H1 (cell line): ENCODE measurements around the gene OR2A12. TPM values are rescaled to one million over a fixed set of nuclear protein-coding genes. Genes with fewer than 3 reads are reported as not detected.

Experiments
- CTCF ChIA-PET: fragments of 300-600 bp; sonication (Branson Sonifier 250); formaldehyde crosslinking; loops from one replicate; lab custom pipeline; 2021; ENCODE audit not compliant: partially characterized antibody; lab: Charles Lee
- POLR2A ChIA-PET: fragments of 300-600 bp; sonication (Branson Sonifier 250); formaldehyde crosslinking; loops from one replicate; lab custom pipeline; 2021; ENCODE audit warnings: inconsistent platforms; ENCODE audit not compliant: partially characterized antibody; lab: Charles Lee
- DNase-seq, 2 experiments: peaks; one replicate each; pipeline versions ENCODE4 v3.0.0 to v3.0.0-alpha.2; 2010 to 2022; ENCODE audit warnings: low spot score in 2 of 2, low read depth in 1 of 2, mixed read lengths in 1 of 2
- FAIRE-seq: peaks from 2 replicates; lab custom pipeline; 2011; peaks lifted over from hg19 to GRCh38; lab: Jason Lieb, UNC
- H2AFZ ChIP-seq: 2 replicates; pipeline ENCODE4 v1.8.1; 2012; ENCODE audit warnings: low read length, inconsistent platforms
- H2AK5ac ChIP-seq: 2 replicates; pipeline ENCODE4 v1.6.1; 2013; ENCODE audit warnings: low read depth, low read length
- H2BK120ac ChIP-seq: replicated peaks from 2 replicates; pipeline ENCODE3; 2013; ENCODE audit warnings: low read depth, low read length, inconsistent platforms
- H2BK12ac ChIP-seq: 2 replicates; pipeline ENCODE4 v1.6.1; 2013; ENCODE audit warnings: low read depth, low read length
- H2BK15ac ChIP-seq: 2 replicates; pipeline ENCODE4 v1.6.1; 2013; ENCODE audit warnings: low read length
- H2BK20ac ChIP-seq: 2 replicates; pipeline ENCODE4 v1.6.1; 2013; ENCODE audit warnings: low read length
- H2BK5ac ChIP-seq: 2 replicates; pipeline ENCODE4 v1.6.1; 2013; ENCODE audit warnings: low read depth, low read length
- H3K14ac ChIP-seq: 2 replicates; pipeline ENCODE4 v1.6.1; 2013; ENCODE audit warnings: inconsistent platforms; ENCODE audit not compliant: insufficient read length
- H3K18ac ChIP-seq: 2 replicates; pipeline ENCODE4 v1.6.1; 2013; ENCODE audit warnings: low read length; ENCODE audit errors: extremely low read depth
- H3K23ac ChIP-seq: 2 replicates; pipeline ENCODE4 v1.6.1; 2013; ENCODE audit warnings: inconsistent platforms; ENCODE audit not compliant: insufficient read length
- H3K23me2 ChIP-seq: 2 replicates; pipeline ENCODE4 v1.6.1; 2013; ENCODE audit warnings: low read depth, low read length
- H3K27ac ChIP-seq: 2 replicates; pipeline ENCODE4 v1.6.1; 2011; ENCODE audit warnings: low read depth, low read length, inconsistent platforms
- H3K27me3 ChIP-seq, 4 experiments: replicated peaks in 1 of 4; 1 replicate in 1 of 4; 2 replicates in 3 of 4; pipeline versions ENCODE4 v1.6.1 to v1.8.1; 2011 to 2013; ENCODE audit warnings: low read length in 3 of 4, mild to moderate bottlenecking in 3 of 4, inconsistent platforms in 2 of 4, mixed read lengths in 2 of 4, moderate library complexity in 1 of 4; ENCODE audit not compliant: control insufficient read depth in 3 of 4, insufficient read depth in 3 of 4; ENCODE audit errors: extremely low read depth in 1 of 4
- H3K36me3 ChIP-seq, 4 experiments: 2 replicates each; pipeline versions ENCODE4 v1.6.1 to v1.8.1; 2011 to 2013; ENCODE audit warnings: mild to moderate bottlenecking in 4 of 4, low read length in 3 of 4, moderate library complexity in 2 of 4, control low read depth in 1 of 4, inconsistent platforms in 1 of 4; ENCODE audit not compliant: insufficient read depth in 4 of 4, control insufficient read depth in 2 of 4
- H3K4ac ChIP-seq: replicated peaks from 2 replicates; pipeline ENCODE3; 2013; ENCODE audit warnings: low read length, low read depth, mixed read lengths, inconsistent platforms; ENCODE audit not compliant: insufficient read length
- H3K4me1 ChIP-seq, 4 experiments: replicated peaks in 1 of 4; 1 replicate in 1 of 4; 2 replicates in 3 of 4; pipeline versions ENCODE4 v1.6.1 to v1.8.1; 2011 to 2013; ENCODE audit warnings: low read length in 3 of 4, inconsistent platforms in 2 of 4, mixed read lengths in 1 of 4; ENCODE audit not compliant: insufficient read depth in 4 of 4, control insufficient read depth in 3 of 4
- H3K4me2 ChIP-seq, 2 experiments: 2 replicates each; pipeline versions ENCODE4 v1.6.1 to v1.8.1; 2011 to 2013; ENCODE audit warnings: low read depth in 2 of 2, low read length in 2 of 2, control low read depth in 1 of 2, inconsistent platforms in 1 of 2, mild to moderate bottlenecking in 1 of 2; ENCODE audit not compliant: insufficient read depth in 1 of 2
- H3K4me3 ChIP-seq, 4 experiments: fragments of 200-600, 300-600 bp in 1 of 4; sonication (generic), shearing (Covaris generic), sonication (Bioruptor Twin) in 1 of 4; 2 replicates each; pipeline versions ENCODE4 v1.5.1 to v1.8.1; 2011 to 2016; ENCODE audit warnings: low read length in 4 of 4, low read depth in 3 of 4, control low read depth in 2 of 4, inconsistent platforms in 2 of 4, mild to moderate bottlenecking in 2 of 4, mixed read lengths in 1 of 4, moderate library complexity in 1 of 4; ENCODE audit not compliant: insufficient read depth in 2 of 4; ENCODE audit errors: extremely low read depth in 1 of 4
- H3K56ac ChIP-seq: replicated peaks from 2 replicates; pipeline ENCODE3; 2013; ENCODE audit warnings: low read depth, mild to moderate bottlenecking, mixed read lengths, low read length, inconsistent platforms; ENCODE audit not compliant: insufficient read length
- H3K79me1 ChIP-seq: 2 replicates; pipeline ENCODE4 v1.6.1; 2013; ENCODE audit warnings: low read depth, low read length, control low read depth
- H3K79me2 ChIP-seq, 2 experiments: 2 replicates each; pipeline versions ENCODE4 v1.6.1 to v1.8.1; 2012 to 2013; ENCODE audit warnings: low read length in 2 of 2, mild to moderate bottlenecking in 2 of 2, inconsistent platforms in 1 of 2; ENCODE audit not compliant: insufficient read depth in 2 of 2, control insufficient read depth in 1 of 2
- H3K9ac ChIP-seq, 4 experiments: replicated peaks in 1 of 4; 1 replicate in 1 of 4; 2 replicates in 3 of 4; pipeline versions ENCODE4 v1.6.1 to v1.8.1; 2011 to 2013; ENCODE audit warnings: low read depth in 3 of 4, low read length in 3 of 4, control low read depth in 2 of 4, mild to moderate bottlenecking in 2 of 4, moderate library complexity in 2 of 4, inconsistent platforms in 1 of 4; ENCODE audit errors: extremely low read depth in 1 of 4
- H3K9me3 ChIP-seq, 2 experiments: 2 replicates each; pipeline versions ENCODE4 v1.6.1 to v1.8.1; 2012 to 2013; ENCODE audit warnings: mild to moderate bottlenecking in 2 of 2, moderate library complexity in 2 of 2, control low read depth in 1 of 2, inconsistent platforms in 1 of 2, low read depth in 1 of 2, low read length in 1 of 2, mixed read lengths in 1 of 2; ENCODE audit not compliant: insufficient read depth in 2 of 2
- H4K20me1 ChIP-seq, 2 experiments: replicated peaks in 1 of 2; 2 replicates each; pipeline versions ENCODE3 to v1.8.1; 2011 to 2013; ENCODE audit warnings: inconsistent platforms in 2 of 2, low read length in 2 of 2, mild to moderate bottlenecking in 1 of 2; ENCODE audit not compliant: insufficient read depth in 2 of 2, control insufficient read depth in 1 of 2
- H4K5ac ChIP-seq: 2 replicates; pipeline ENCODE4 v1.6.1; 2013; ENCODE audit warnings: low read length, low read depth, mixed read lengths, inconsistent platforms; ENCODE audit not compliant: insufficient read length
- H4K8ac ChIP-seq: 2 replicates; pipeline ENCODE4 v1.8.0; 2013; ENCODE audit warnings: mild to moderate bottlenecking, moderate library complexity, low read length, inconsistent platforms; ENCODE audit not compliant: insufficient read depth; ENCODE audit errors: extremely low read depth
- H4K91ac ChIP-seq: replicated peaks from 2 replicates; pipeline ENCODE3; 2013; ENCODE audit warnings: low read length, mixed read lengths, inconsistent platforms; ENCODE audit not compliant: insufficient read length
- CTCF ChIP-seq, 3 experiments: IDR thresholded peaks; 1 replicate in 2 of 3; 2 replicates in 1 of 3; pipeline versions ENCODE4 v1.5.1 to v1.6.1; 2011; ENCODE audit warnings: low read length in 3 of 3, mild to moderate bottlenecking in 3 of 3, inconsistent platforms in 2 of 3, low read depth in 1 of 3, moderate library complexity in 1 of 3; ENCODE audit not compliant: insufficient read depth in 1 of 3; ENCODE audit errors: control extremely low read depth in 1 of 3
- RAD21 ChIP-seq, 2 experiments: IDR thresholded peaks in 1 of 2; conservative IDR thresholded peaks in 1 of 2; 2 replicates each; pipeline ENCODE4 v1.6.1; 2011; ENCODE audit warnings: low read depth in 2 of 2, low read length in 2 of 2, improper control_type of control experiment in 1 of 2, inconsistent platforms in 1 of 2, mild to moderate bottlenecking in 1 of 2, moderate library complexity in 1 of 2
- RBBP5 ChIP-seq: IDR thresholded peaks from 2 replicates; pipeline ENCODE4 v1.7.1; 2012; ENCODE audit warnings: low read depth, mild to moderate bottlenecking, inconsistent platforms, low read length, moderate library complexity, borderline replicate concordance
- WGBS, 2 experiments: shearing (Covaris generic) in 1 of 2; methylation state at CpG; one replicate each; pipeline versions ENCODE4 v1.1.6 to v1.1.7; 2013 to 2015; ENCODE audit warnings: low lambda C conversion rate in 2 of 2, mixed read lengths in 2 of 2, inconsistent platforms in 1 of 2, low coverage in 1 of 2, missing lambda C conversion rate in 1 of 2; ENCODE audit not compliant: insufficient replicate concordance in 2 of 2, insufficient coverage in 1 of 2, insufficient read length in 1 of 2; ENCODE audit errors: extremely low coverage in 1 of 2, missing lambda C conversion rate in 1 of 2; 5-methylcytosine and 5-hydroxymethylcytosine counted together
- polyA plus RNA-seq, 7 experiments: library from polyadenylated mRNA; depleted of rRNA in 3 of 7; stranded (reverse) in 5 of 7; unstranded in 2 of 7; fragments of >200 nt in 5 of 7; fragments of 200-250 nt in 2 of 7; gene quantifications; 1 replicate in 5 of 7; 2 replicates in 1 of 7; 4 replicates in 1 of 7; pipeline versions ENCODE4 v1.2.1 to v1.2.3, GENCODE V29; 2011 to 2013; ENCODE audit warnings: missing spikeins in 2 of 7, mixed read lengths in 2 of 7
- total RNA-seq: library from RNA; stranded (reverse); fragmentation: NEBNext Ultra II Directional; extraction: Animal tissue kit (Norgen Biotek cat#: 25700); gene quantifications from 2 replicates; pipeline ENCODE4 v1.2.1, GENCODE V29; 2021

Gene OR2A12
- total and polyA plus RNA-seq, 2 of the 8 experiments (the other 6 are each of a cell fraction or from before 2014, with no cell fraction given) = not detected

- H2AFZ ChIP-seq = 0 out of 2 replicates have a peak overlapping the region, but pooled peaks have one; percentile 42
- no peak overlapping the region for H2BK120ac ChIP-seq
Measured at GRCh38 chr7:144063710-144064109, 22.4 kb upstream of the OR2A12 start.

More at GRCh38 chr7:144063710-144064109, 22.4 kb upstream of the OR2A12 start:
- H2BK12ac ChIP-seq = no peak overlapping the region
- no peak overlapping the region for H3K23ac ChIP-seq
- peak in 1 of 2 experiments; percentile 53 for DNase-seq
- no peaks in the 10 kb centered on the region for H3K27me3 ChIP-seq
- no peak overlapping the region for H3K4me3 ChIP-seq
- no peaks in the 10 kb centered on the region for H3K4me1 ChIP-seq
- CTCF ChIA-PET = interaction anchor here (1.0 to 3.9 kb wide), 16 partner anchors 9 to 114 kb away, joined by 3 to 23 read pairs (median 5); partner anchors contain the start of genes OR2A12 and OR2A5
- no peak overlapping the region for H3K18ac ChIP-seq
- H3K79me2 ChIP-seq = no peaks in the 10 kb centered on the region
- H2BK20ac ChIP-seq = no peak overlapping the region
- H2BK15ac ChIP-seq = no peak overlapping the region
- peaks cover 4% of the 10 kb centered on the region in 2 experiments; a peak in 2 of 4 replicates for H3K9me3 ChIP-seq
- no peak overlapping the region for H3K4me2 ChIP-seq
- H2BK5ac ChIP-seq = no peak overlapping the region
- no peak overlapping the region for H3K14ac ChIP-seq
- no peak for FAIRE-seq
- no peaks in the 10 kb centered on the region for H4K20me1 ChIP-seq
- H3K79me1 ChIP-seq = no peaks in the 10 kb centered on the region
- H4K91ac ChIP-seq = no peak overlapping the region
- 46% methylated on average over 3 of the region's 3 CpGs; no CpG with 5 or more reads in 1 of the 2 experiments for WGBS, 2 experiments
- POLR2A ChIA-PET = interaction anchor here (1.5 kb wide), 1 partner anchor 182 kb away, joined by 4 read pairs; no protein-coding TSS in a partner anchor
- H3K27ac ChIP-seq = no peak overlapping the region
- H2AK5ac ChIP-seq = no peak overlapping the region
- H4K8ac ChIP-seq = no peak overlapping the region
- H3K36me3 ChIP-seq = no peaks in the 10 kb centered on the region
- no peak overlapping the region for H3K56ac ChIP-seq
- no peak overlapping the region for H3K9ac ChIP-seq
- no peaks in the 10 kb centered on the region for H3K23me2 ChIP-seq
- no peak overlapping the region for H3K4ac ChIP-seq
- peak; percentile 30 to 57 for TF ChIP-seq RAD21 (IDR thresholded peaks at IDR 0.05 in 1 of 2, conservative IDR thresholded peaks at IDR 0.05 in 1 of 2; ENCODE audit: low read depth in 2 of 2, low read length in 2 of 2)
- TF ChIP-seq RBBP5 = no peak
- TF ChIP-seq CTCF (IDR thresholded peaks at IDR 0.05; ENCODE audit: control extremely low read depth in 1 of 3, insufficient read depth in 1 of 3, low read depth in 1 of 3, low read length in 3 of 3) = peak; percentile 5 to 74 (median 62)
- H4K5ac ChIP-seq = no peak overlapping the region
